Left renal pelvis (tissue), 4 donors: Measurements from ENCODE around the gene ARHGEF1. TPM values are rescaled to one million over a fixed set of nuclear protein-coding genes. Genes with fewer than 3 reads are reported as not detected.

ENCODE experiments used
- DNase-seq, 4 donors: peaks; one replicate each; pipeline ENCODE4 v3.0.0-alpha.2; 2013; ENCODE audit warnings: low read depth in 4 of 4, low spot score in 3 of 4
- polyA plus RNA-seq, 4 donors: library from polyadenylated mRNA; unstranded; fragments of 120-200 nt; gene quantifications; one replicate each; pipeline ENCODE4 v1.2.1, GENCODE V29; 2013; ENCODE audit not compliant: insufficient read length in 4 of 4

ARHGEF1 gene
- polyA plus RNA-seq, 4 donors: 38.2 to 63.3 (median 45.9) TPM

- DNase-seq: no peak
These were observed 58.6 kb downstream of the ARHGEF1 start for GRCh38 chr19:41941410-41942202.

GRCh38 chr19:41944336-41944735 is 61.4 kb downstream of the ARHGEF1 start:
- DNase-seq: no peak

GRCh38 chr19:41945135-41945766 is 62.3 kb downstream of the ARHGEF1 start:
- no peak for DNase-seq

DNA sequence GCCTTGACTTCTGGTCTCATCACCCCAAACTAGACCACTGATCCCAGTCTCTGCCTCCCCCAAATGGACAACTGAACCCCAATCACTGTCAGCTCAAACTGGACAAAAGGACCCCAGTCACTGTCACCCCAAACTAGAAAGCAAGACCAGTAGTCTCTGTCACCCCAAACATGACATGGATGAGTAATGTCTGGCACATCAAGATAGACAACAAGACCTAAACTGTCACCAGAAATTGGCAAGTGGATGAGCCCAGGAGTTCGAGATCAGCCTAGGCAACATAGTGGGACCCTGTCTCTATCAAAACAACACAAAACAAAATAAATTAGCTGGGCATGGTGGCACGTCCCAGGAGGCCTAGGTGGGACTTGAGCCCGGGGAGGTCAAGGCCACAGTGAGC is 64.1 kb downstream of the ARHGEF1 start:
- no peak for DNase-seq

DNA sequence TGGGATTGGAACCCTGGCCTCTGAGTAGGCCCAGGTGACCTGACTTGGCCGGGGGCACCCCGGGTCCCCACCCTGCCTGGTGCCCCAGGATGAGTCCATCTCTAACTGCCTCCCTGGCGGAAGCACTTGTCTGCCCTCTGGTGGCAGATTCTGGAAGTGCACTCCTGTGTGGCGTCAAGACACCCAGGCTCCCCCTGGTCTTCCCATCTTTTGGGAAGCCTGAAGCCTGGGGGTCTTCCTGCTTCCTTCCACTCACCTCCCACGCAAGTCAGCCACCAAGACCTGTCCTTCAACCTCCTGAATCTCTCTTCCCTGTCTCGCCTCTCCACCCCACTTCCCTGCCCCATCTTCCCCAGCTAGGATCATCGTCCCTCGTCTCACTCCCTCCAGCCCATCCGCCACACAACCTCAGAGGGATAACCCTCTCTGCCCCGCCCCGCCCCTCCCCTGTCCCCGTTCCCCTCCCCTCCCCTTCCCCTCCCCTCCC is 68.7 kb downstream of the ARHGEF1 start:
- DNase-seq: peak in 1 of 4 donors; percentile 53

GRCh38 chr19:41955521-41955920 is 72.5 kb downstream of the ARHGEF1 start:
- DNase-seq: no peak

DNA sequence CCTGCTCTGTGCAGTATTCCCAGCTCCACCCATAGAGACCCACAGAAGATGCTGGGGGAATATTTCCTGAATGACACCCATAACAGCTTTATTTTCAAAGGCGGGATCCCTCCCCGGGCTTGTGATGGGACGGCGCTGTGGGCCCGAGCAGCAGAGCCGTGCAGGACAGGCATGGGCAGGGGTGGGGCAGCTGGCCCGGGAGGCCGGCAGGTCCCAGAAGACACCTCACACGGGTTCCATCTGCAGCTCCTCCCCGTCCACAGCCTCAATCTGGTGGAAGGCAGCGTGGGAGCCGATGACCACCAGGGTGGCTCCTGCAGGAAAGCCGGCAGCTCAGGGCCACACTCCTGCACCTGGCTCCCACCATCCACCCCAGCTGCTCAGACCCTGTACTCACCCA is 73.6 kb downstream of the ARHGEF1 start:
- DNase-seq: no peak

Other genes starting within 250 kb of the ARHGEF1 start
- not detected for gene CEACAM7, start 194.9 kb upstream of the ARHGEF1 start, polyA plus RNA-seq
- under 1 TPM; 0.06 to 0.57 (median 0.09) TPM for gene CEACAM5, start 174.6 kb upstream of the ARHGEF1 start, polyA plus RNA-seq
- gene CEACAM6, start 127.7 kb upstream of the ARHGEF1 start, polyA plus RNA-seq: under 1 TPM in 3 of 4 donors, not detected in 1; 0.11 to 0.26 (median 0.18) TPM
- gene CEACAM3, start 86.6 kb upstream of the ARHGEF1 start, polyA plus RNA-seq: under 1 TPM in 1 of 4 donors, not detected in 3; 0.22 TPM
- not detected for gene LYPD4, start 38.5 kb upstream of the ARHGEF1 start, polyA plus RNA-seq
- not detected for gene DMRTC2, start 38.1 kb upstream of the ARHGEF1 start, polyA plus RNA-seq
- gene RPS19, start 22.9 kb upstream of the ARHGEF1 start, polyA plus RNA-seq: 1,000 to 10,000 TPM; 1,157 to 1,791 (median 1,238) TPM
- gene CD79A, start 5.9 kb upstream of the ARHGEF1 start, polyA plus RNA-seq: 1 to 10 TPM in 2 of 4 donors, under 1 TPM in 2; 0.62 to 2.3 (median 0.94) TPM
- gene ERFL, start 45.3 kb downstream of the ARHGEF1 start, polyA plus RNA-seq: under 1 TPM in 3 of 4 donors, not detected in 1; 0.14 to 0.27 (median 0.16) TPM
- 10 to 100 TPM; 58.5 to 87.5 (median 69.5) TPM for gene RABAC1, start 76.1 kb downstream of the ARHGEF1 start, polyA plus RNA-seq
- gene ATP1A3, start 111.0 kb downstream of the ARHGEF1 start, polyA plus RNA-seq: under 1 TPM in 3 of 4 donors, not detected in 1; 0.26 to 0.69 (median 0.60) TPM
- gene GRIK5, start 187.0 kb downstream of the ARHGEF1 start, polyA plus RNA-seq: 10 to 100 TPM; 18.3 to 30.7 (median 21.4) TPM
- 10 to 100 TPM; 12.4 to 16.9 (median 12.9) TPM for gene ZNF574, start 193.0 kb downstream of the ARHGEF1 start, polyA plus RNA-seq
- 1 to 10 TPM in 3 of 4 donors, under 1 TPM in 1; 0.69 to 1.7 (median 1.2) TPM for gene POU2F2, start 249.3 kb downstream of the ARHGEF1 start, polyA plus RNA-seq